Progenitor cell of endocrine pancreas (in vitro differentiated cells): ENCODE results near the gene RADIL. TPM values are rescaled to one million over a fixed set of nuclear protein-coding genes. Genes with fewer than 3 reads are reported as not detected.

ENCODE experiments used
- DNase-seq: peaks from one replicate; pipeline ENCODE4 v3.0.0; 2021; ENCODE audit warnings: low spot score; ENCODE audit not compliant: unreplicated experiment
- H3K27ac Mint-ChIP-seq: 2 replicates; pipeline ENCODE4 v1.8.0; 2021; ENCODE audit warnings: mild to moderate bottlenecking, moderate library complexity, mixed read lengths
- H3K27me3 Mint-ChIP-seq: 2 replicates; pipeline ENCODE4 v1.8.0; 2021; ENCODE audit warnings: mixed read lengths
- H3K36me3 Mint-ChIP-seq: 2 replicates; pipeline ENCODE4 v1.8.0; 2022; ENCODE audit warnings: mixed read lengths; ENCODE audit not compliant: insufficient read depth
- H3K4me1 Mint-ChIP-seq: 2 replicates; pipeline ENCODE4 v1.8.0; 2021; ENCODE audit warnings: low read depth, mixed read lengths
- H3K4me3 Mint-ChIP-seq: 2 replicates; pipeline ENCODE4 v1.8.0; 2021; ENCODE audit warnings: low read depth, mild to moderate bottlenecking, moderate library complexity, mixed read lengths
- H3K9me3 Mint-ChIP-seq: 2 replicates; pipeline ENCODE4 v1.8.0; 2021; ENCODE audit warnings: low read depth, mixed read lengths
- total RNA-seq: library from RNA; stranded (reverse); gene quantifications from 2 replicates; pipeline ENCODE4 v1.2.1, GENCODE V29; 2021
- TF ChIP-seq, protein P1 (sequence below): fragments of 200-600 bp; sonication (generic); IDR thresholded peaks from one replicate; pipeline ENCODE4 v1.5.0; 2021; ENCODE audit warnings: antibody characterized with exemption, mild to moderate bottlenecking; ENCODE audit not compliant: unreplicated experiment

RADIL gene
- total RNA-seq, 1 donor from 2014 or later: 2.0 TPM

- TF ChIP-seq, protein P1, sequence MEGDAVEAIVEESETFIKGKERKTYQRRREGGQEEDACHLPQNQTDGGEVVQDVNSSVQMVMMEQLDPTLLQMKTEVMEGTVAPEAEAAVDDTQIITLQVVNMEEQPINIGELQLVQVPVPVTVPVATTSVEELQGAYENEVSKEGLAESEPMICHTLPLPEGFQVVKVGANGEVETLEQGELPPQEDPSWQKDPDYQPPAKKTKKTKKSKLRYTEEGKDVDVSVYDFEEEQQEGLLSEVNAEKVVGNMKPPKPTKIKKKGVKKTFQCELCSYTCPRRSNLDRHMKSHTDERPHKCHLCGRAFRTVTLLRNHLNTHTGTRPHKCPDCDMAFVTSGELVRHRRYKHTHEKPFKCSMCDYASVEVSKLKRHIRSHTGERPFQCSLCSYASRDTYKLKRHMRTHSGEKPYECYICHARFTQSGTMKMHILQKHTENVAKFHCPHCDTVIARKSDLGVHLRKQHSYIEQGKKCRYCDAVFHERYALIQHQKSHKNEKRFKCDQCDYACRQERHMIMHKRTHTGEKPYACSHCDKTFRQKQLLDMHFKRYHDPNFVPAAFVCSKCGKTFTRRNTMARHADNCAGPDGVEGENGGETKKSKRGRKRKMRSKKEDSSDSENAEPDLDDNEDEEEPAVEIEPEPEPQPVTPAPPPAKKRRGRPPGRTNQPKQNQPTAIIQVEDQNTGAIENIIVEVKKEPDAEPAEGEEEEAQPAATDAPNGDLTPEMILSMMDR: no peak
- Mint-ChIP-seq H3K4me1 (no peaks in the 10 kb centered on the region), H3K4me3 (no peak overlapping the region), H3K27ac (no peak overlapping the region), H3K27me3 (no peaks in the 10 kb centered on the region), H3K36me3 (no peaks in the 10 kb centered on the region), H3K9me3 (no peaks in the 10 kb centered on the region)
- DNase-seq: no peak
Observed at GRCh38 chr7:4785371-4785770, 98.1 kb downstream of the RADIL start.

DNA sequence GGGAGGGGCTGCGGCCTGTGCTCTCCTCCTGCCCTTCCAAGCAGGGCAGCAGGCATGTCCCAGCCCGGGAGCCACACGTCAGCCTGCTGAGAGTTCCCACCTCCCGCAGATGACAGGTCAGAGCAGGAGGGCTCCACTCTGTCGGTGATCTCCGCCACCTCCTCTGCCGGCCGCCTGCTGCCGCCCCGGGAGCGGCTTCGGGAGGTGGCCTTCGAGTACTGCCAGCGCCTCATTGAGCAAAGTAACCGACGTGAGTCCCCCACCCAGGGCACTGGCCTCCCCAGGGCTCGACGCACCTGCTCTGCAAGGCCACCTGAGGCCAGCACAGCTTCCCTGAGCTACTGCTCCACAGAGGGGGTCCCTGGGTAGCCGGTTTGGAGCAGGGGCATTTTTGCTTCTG lies 98.7 kb downstream of the RADIL start:
- Mint-ChIP-seq H3K36me3 (no peaks in the 10 kb centered on the region), H3K9me3 (no peaks in the 10 kb centered on the region), H3K4me1 (no peaks in the 10 kb centered on the region), H3K27ac (no peak overlapping the region), H3K27me3 (no peaks in the 10 kb centered on the region), H3K4me3 (no peak overlapping the region)
- TF ChIP-seq, protein P1: no peak
- DNase-seq: no peak

- Mint-ChIP-seq H3K9me3 (no peaks in the 10 kb centered on the region), H3K27me3 (no peaks in the 10 kb centered on the region), H3K4me1 (no peaks in the 10 kb centered on the region), H3K27ac (no peak overlapping the region), H3K36me3 (no peaks in the 10 kb centered on the region), H3K4me3 (no peak overlapping the region)
- TF ChIP-seq, protein P1: no peak
- DNase-seq: no peak
Observed at GRCh38 chr7:4783762-4784351, 99.7 kb downstream of the RADIL start.

GRCh38 chr7:4783292-4783652 lies 100.2 kb downstream of the RADIL start:
- no peaks in the 10 kb centered on the region for H3K36me3 Mint-ChIP-seq
- no peak overlapping the region for H3K27ac Mint-ChIP-seq
- no peaks in the 10 kb centered on the region for H3K4me1 Mint-ChIP-seq
- DNase-seq: no peak
- TF ChIP-seq, protein P1: no peak
- no peaks in the 10 kb centered on the region for H3K27me3 Mint-ChIP-seq
- no peak overlapping the region for H3K4me3 Mint-ChIP-seq
- H3K9me3 Mint-ChIP-seq: no peaks in the 10 kb centered on the region

DNA sequence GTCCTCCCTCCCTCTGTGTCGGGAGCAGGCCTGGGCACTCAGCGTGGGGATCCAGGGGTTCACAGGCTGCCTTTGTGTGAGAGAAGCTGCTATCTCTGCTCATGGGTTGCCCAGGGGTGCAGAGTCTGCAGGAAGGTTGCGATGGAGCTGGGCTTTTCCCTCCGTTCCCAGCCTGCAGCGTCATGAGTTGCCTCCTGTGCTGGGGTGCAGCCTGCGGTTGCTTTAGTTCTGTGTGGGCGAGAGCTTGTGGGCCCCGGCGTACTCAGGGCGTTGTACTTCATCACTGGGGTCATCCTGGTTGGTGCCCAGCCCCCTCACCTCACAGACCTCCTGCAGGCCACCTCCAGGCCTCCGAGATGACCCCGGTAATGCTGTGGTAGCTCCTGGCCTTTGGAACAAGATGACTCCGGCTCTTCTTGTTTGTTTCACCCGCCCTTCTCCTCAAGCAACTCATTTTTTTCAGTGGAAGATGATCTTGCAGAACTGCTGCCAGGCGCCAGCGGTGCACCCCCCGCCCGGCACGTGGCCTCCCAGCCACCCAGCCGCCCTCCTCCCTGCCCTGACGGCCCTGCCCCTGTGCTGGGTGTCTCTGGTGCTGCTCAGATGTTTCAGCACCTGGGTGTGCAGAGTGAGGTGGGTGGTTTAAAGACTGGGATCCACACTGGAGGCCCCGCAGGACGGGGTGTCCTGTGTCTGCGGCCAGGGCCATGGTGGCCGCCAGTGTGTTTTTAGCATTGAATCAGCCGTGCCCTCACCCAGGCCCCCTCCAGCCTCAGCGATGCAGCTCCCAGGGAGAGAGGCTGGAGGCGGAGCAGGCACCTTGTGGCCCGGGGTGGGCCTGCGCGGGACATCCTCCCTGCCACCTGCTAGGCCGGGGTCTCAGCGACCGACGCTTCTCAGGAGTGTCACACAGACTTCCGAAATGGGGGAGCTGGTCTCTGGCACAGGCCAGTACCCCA lies 100.9 kb downstream of the RADIL start:
- Mint-ChIP-seq H3K27me3 (no peaks in the 10 kb centered on the region), H3K9me3 (no peaks in the 10 kb centered on the region)
- TF ChIP-seq, protein P1: no peak

More for the DNA sequence above, 100.9 kb downstream of the RADIL start:
- no peaks in the 10 kb centered on the region for H3K4me1 Mint-ChIP-seq
- H3K4me3 Mint-ChIP-seq: no peak overlapping the region
- H3K27ac Mint-ChIP-seq: no peak overlapping the region
- DNase-seq: no peak
- H3K36me3 Mint-ChIP-seq: no peaks in the 10 kb centered on the region
